ENCODE data around the gene KDM4D. TPM values are rescaled to one million over a fixed set of nuclear protein-coding genes. Genes with fewer than 3 reads are reported as not detected.

The KDM4D gene
- total and polyA plus RNA-seq, 9 of the 15 experiments (the other 6 are each of a cell fraction or from before 2014, with no cell fraction given), result 0.34 to 1.1 (median 0.50) TPM

- H3K27ac ChIP-seq (ENCODE audit: extremely low read depth, low read depth, low read length), result no peak overlapping the region
- H3K9me3 ChIP-seq (replicated peaks; ENCODE audit: control insufficient read depth, insufficient read depth, low read depth, low read length), result no peaks in the 10 kb centered on the region
- no peaks in the 10 kb centered on the region for H3K79me2 ChIP-seq (ENCODE audit: control insufficient read depth, insufficient read depth, low read length)
- no peak overlapping the region for H3K4me2 ChIP-seq (ENCODE audit: insufficient read depth, low read length)
- no peak overlapping the region for H3K9ac ChIP-seq (ENCODE audit: insufficient read depth in 1 of 2, low read depth in 2 of 2, low read length in 2 of 2)
- no peak overlapping the region for H3K4me3 ChIP-seq
- H4K20me1 ChIP-seq (replicated peaks; ENCODE audit: control insufficient read depth, insufficient read depth, low read length), result no peaks in the 10 kb centered on the region
- POLR2A ChIA-PET, result no interaction called here
- H3K9me1 ChIP-seq (ENCODE audit: control insufficient read depth, insufficient read depth, low read length), result no peaks in the 10 kb centered on the region
- no peak for ATAC-seq
- H3K27me3 ChIP-seq (ENCODE audit: control insufficient read depth in 2 of 2, insufficient read depth in 2 of 2, low read length in 2 of 2), result peaks cover 0 to 27% of the 10 kb centered on the region in 2 experiments; a peak in 4 of 5 replicates
- TF ChIP-seq RCOR1 (IDR thresholded peaks at IDR 0.05; ENCODE audit: borderline replicate concordance in 1 of 2, low read depth in 2 of 2, low read length in 2 of 2) (no peak), CEBPG (CRISPR knock-in tag; IDR thresholded peaks at IDR 0.05) (peak; percentile 53; the same call in 1 of the 2 replicates), CEBPG (tag; conservative IDR thresholded peaks at IDR 0.05 in 1 of 2, IDR thresholded peaks at IDR 0.05 in 1 of 2) (peak; percentile 83 to 86), CBX2 (IDR thresholded peaks at IDR 0.05; ENCODE audit: insufficient read depth, low read length, poor library complexity, severe bottlenecking) (no peak), FOXJ3 (CRISPR knock-in tag; IDR thresholded peaks at IDR 0.05) (no peak), TRIM24 (IDR thresholded peaks at IDR 0.05) (peak in 1 of 2 experiments; percentile 63; a peak in 2 of 4 replicates), GABPB1 (CRISPR knock-in tag; IDR thresholded peaks at IDR 0.05) (no peak), ZNF507 (tag; conservative IDR thresholded peaks at IDR 0.05) (no peak), NFE2L1 (tag; IDR thresholded peaks at IDR 0.05; ENCODE audit: borderline replicate concordance, low read depth) (no peak), CEBPB (tag; IDR thresholded peaks at IDR 0.05) (peak; percentile 69)
- TF ChIP-seq, protein P1, sequence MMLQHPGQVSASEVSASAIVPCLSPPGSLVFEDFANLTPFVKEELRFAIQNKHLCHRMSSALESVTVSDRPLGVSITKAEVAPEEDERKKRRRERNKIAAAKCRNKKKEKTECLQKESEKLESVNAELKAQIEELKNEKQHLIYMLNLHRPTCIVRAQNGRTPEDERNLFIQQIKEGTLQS (IDR thresholded peaks at IDR 0.05), result peak; percentile 56; the same call in 1 of the 2 replicates
- TF ChIP-seq, protein P1 (CRISPR knock-in tag; conservative IDR thresholded peaks at IDR 0.05), result no peak
- TF ChIP-seq, protein P2, sequence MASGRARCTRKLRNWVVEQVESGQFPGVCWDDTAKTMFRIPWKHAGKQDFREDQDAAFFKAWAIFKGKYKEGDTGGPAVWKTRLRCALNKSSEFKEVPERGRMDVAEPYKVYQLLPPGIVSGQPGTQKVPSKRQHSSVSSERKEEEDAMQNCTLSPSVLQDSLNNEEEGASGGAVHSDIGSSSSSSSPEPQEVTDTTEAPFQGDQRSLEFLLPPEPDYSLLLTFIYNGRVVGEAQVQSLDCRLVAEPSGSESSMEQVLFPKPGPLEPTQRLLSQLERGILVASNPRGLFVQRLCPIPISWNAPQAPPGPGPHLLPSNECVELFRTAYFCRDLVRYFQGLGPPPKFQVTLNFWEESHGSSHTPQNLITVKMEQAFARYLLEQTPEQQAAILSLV (tag; IDR thresholded peaks at IDR 0.05), result 0 out of 2 replicates have a peak, but pooled peaks have one; percentile 21
- in situ Hi-C loops (cut with MboI) (no loop called here), intact Hi-C loops (cut with micrococcal nuclease) (no loop called here)
- FAIRE-seq, result no peak
- H2AFZ ChIP-seq (ENCODE audit: low read depth, low read length), result no peak overlapping the region
- no peak for DNase-seq (ENCODE audit: extremely low read depth in 1 of 4, low spot score in 3 of 4)
- no peaks in the 10 kb centered on the region for H3K4me1 ChIP-seq (replicated peaks in 1 of 2; ENCODE audit: control insufficient read depth in 2 of 2, insufficient read depth in 2 of 2, low read length in 2 of 2)
- CTCF ChIA-PET (ENCODE audit: low intra/inter-chr PET ratio), result no interaction called here
- BruUV-seq (replicated peaks), result no TSS peak
- WGBS (ENCODE audit: insufficient coverage, low coverage, missing lambda C conversion rate), result 27% methylated on average over 1 of the region's 1 CpG
- no peaks in the 10 kb centered on the region for H3K36me3 ChIP-seq (ENCODE audit: control insufficient read depth, insufficient read depth, low read length)
These were observed 68.7 kb downstream of the KDM4D start for GRCh38 chr11:95042239-95042638.

Measured in K562 (cell line).